ENCODE data around the gene SLIT3.
A peak's percentile ranks its signal among the peaks of the same experiment; 100 is the strongest.

SLIT3 gene

DNA sequence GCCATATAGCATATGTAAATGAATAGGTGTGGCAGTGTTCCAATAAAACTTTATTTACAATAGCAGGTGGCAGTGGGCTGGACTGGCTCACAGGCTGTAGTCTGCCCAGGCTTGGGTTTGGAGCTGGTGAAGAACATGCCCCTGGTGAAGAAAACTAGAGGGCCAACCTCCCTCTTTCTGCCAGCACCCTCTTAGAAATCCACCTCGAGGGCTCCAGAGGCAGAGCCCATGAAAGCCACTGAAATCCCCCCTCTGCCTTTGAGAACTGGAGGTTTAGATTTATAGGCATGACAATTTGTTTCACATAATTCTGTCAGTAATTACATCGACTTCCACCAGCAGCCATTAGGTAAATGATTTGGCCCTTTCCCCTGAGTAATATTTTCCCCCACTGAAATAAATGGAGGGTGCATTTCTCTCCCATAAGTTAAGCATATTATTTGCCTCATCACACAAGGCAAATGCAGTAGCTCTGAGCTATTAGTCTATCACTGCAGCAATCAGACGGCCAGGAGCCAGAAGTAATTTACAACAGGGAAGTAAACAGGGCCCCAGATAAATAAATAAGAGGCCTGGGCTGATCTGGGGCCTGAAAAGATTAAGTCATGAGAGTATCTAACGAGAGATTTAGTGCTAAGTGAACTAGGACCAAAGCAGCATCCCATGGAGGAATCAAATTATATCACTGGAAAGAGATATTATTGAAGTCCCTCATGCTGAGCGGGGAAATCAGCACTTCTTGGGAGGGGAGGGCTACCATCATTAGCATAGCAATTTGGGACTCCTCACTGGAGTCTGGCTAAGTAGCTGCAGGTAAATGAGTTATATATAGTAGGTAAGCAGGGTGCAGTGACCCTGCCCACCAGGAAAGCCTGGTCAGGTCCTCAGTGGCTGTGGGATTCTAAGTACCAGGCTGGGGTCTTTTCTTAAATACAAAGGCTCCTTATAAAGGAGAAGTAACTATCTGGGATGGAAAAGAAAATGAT, 123.9 kb downstream of the SLIT3 start:
- DNase-seq (ENCODE audit: extremely low spot score) = no peak
- POLR2A ChIA-PET = no interaction called here
- CTCF ChIA-PET = interaction anchor here (0.8 to 0.9 kb wide), 2 partner anchors 79 to 190 kb away, joined by 3 read pairs; no protein-coding TSS in a partner anchor
- TF ChIP-seq FOXK2 (IDR thresholded peaks at IDR 0.05) = no peak
- no peak for TF ChIP-seq FOXA1 (IDR thresholded peaks at IDR 0.05)
- TF ChIP-seq, protein P1, sequence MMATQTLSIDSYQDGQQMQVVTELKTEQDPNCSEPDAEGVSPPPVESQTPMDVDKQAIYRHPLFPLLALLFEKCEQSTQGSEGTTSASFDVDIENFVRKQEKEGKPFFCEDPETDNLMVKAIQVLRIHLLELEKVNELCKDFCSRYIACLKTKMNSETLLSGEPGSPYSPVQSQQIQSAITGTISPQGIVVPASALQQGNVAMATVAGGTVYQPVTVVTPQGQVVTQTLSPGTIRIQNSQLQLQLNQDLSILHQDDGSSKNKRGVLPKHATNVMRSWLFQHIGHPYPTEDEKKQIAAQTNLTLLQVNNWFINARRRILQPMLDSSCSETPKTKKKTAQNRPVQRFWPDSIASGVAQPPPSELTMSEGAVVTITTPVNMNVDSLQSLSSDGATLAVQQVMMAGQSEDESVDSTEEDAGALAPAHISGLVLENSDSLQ (IDR thresholded peaks at IDR 0.05) = peak; percentile 37
- no peak for TF ChIP-seq SP1 (IDR thresholded peaks at IDR 0.05)

DNA sequence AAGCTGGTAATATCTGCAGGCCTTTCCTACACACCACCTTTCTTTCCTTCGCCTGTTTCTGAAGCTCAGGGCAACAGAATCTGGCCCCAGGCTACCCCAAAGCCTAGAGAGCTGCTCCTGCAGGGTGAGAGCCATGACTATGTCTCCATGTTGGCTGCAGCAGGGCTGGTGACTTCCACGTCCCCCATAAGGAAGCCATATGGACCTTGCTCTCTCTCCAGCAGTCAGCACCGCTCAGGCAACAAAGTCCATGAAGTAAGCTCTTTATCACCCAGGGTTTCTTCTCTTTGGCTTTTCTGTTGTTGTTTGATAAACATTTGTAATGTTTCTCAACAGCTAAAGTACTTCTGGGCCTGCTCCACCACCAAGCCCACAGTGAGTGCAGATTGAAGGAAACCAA, 125.2 kb downstream of the SLIT3 start:
- ChIA-PET POLR2A (no interaction called here), CTCF (interaction anchor here (0.9 kb wide), 1 partner anchor 188 kb away, joined by 3 read pairs; no protein-coding TSS in a partner anchor)
- TF ChIP-seq FOXM1 (IDR thresholded peaks at IDR 0.05; ENCODE audit: borderline replicate concordance) (no peak), SP1 (IDR thresholded peaks at IDR 0.05) (no peak), BHLHE40 (IDR thresholded peaks at IDR 0.05; ENCODE audit: borderline replicate concordance) (no peak), FOXA1 (IDR thresholded peaks at IDR 0.05) (no peak), NFRKB (IDR thresholded peaks at IDR 0.05) (no peak), LEF1 (IDR thresholded peaks at IDR 0.05; ENCODE audit: borderline replicate concordance) (no peak), L3MBTL2 (conservative IDR thresholded peaks at IDR 0.05) (no peak), ELF4 (IDR thresholded peaks at IDR 0.05) (no peak), HDGF (IDR thresholded peaks at IDR 0.05; ENCODE audit: borderline replicate concordance) (no peak), FOXK2 (IDR thresholded peaks at IDR 0.05) (no peak), ZNF384 (IDR thresholded peaks at IDR 0.05) (no peak), ARNT (IDR thresholded peaks at IDR 0.05) (no peak), TARDBP (IDR thresholded peaks at IDR 0.05) (no peak), SUZ12 (IDR thresholded peaks at IDR 0.05) (no peak), CTBP1 (IDR thresholded peaks at IDR 0.05; ENCODE audit: borderline replicate concordance) (no peak)
- TF ChIP-seq, protein P1 (IDR thresholded peaks at IDR 0.05) = no peak
- no peak for DNase-seq (ENCODE audit: extremely low spot score)

DNA sequence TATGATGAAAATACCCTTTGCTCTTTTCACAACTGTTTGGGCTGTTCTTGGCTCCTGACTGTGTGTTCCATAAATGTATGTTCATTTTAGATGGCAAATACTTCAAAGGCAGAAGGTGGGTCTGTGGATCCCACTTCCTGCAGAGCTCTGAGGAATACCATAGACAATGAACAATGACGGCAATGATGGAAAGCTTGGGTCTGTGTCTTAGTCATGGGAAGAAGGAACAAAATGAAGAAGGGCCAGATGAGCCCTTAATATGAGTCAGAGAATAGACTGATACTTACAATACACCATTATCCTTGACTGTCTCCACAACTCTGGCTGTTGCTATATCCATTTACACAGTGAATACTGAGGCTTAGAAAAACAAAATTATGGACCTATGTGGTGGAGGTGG, 126.0 kb downstream of the SLIT3 start:
- POLR2A ChIA-PET = no interaction called here
- CTCF ChIA-PET = no interaction called here
- TF ChIP-seq HDGF (IDR thresholded peaks at IDR 0.05; ENCODE audit: borderline replicate concordance) (no peak), NFRKB (IDR thresholded peaks at IDR 0.05) (no peak), FOXM1 (IDR thresholded peaks at IDR 0.05; ENCODE audit: borderline replicate concordance) (no peak)
- no peak for DNase-seq (ENCODE audit: extremely low spot score)

DNA sequence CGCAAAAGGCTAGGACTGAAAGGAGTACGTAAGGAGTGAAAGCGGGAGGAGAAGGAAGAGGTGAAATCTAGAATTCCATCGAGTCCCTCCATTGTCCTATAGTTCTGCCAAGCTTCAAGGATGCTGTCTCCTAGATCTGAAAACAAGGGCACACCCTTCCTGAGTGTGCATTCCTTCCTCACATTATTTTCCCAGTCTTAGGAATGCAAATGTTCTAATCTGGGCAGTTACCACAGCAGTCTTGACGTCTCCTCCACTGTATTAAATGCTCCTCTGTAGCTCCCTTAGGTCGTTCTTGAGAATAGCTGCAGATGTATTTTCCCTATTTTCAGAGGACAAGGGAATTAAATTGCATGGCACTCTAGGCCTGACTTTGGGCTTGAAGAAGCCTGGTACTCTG, 127.6 kb downstream of the SLIT3 start:
- POLR2A ChIA-PET = no interaction called here
- no peak for DNase-seq (ENCODE audit: extremely low spot score)
- TF ChIP-seq FOXM1 (IDR thresholded peaks at IDR 0.05; ENCODE audit: borderline replicate concordance) = no peak
- no peak for TF ChIP-seq BHLHE40 (IDR thresholded peaks at IDR 0.05; ENCODE audit: borderline replicate concordance)
- TF ChIP-seq ARNT (IDR thresholded peaks at IDR 0.05) = no peak
- no peak for TF ChIP-seq ZNF384 (IDR thresholded peaks at IDR 0.05)
- TF ChIP-seq ELF4 (IDR thresholded peaks at IDR 0.05) = no peak
- TF ChIP-seq FOXK2 (IDR thresholded peaks at IDR 0.05) = no peak
- no peak for TF ChIP-seq FOXA1 (IDR thresholded peaks at IDR 0.05)
- no peak for TF ChIP-seq TARDBP (IDR thresholded peaks at IDR 0.05)
- no peak for TF ChIP-seq L3MBTL2 (conservative IDR thresholded peaks at IDR 0.05)
- TF ChIP-seq, protein P1 (IDR thresholded peaks at IDR 0.05) = no peak
- no peak for TF ChIP-seq LEF1 (IDR thresholded peaks at IDR 0.05; ENCODE audit: borderline replicate concordance)
- no peak for TF ChIP-seq NFRKB (IDR thresholded peaks at IDR 0.05)
- CTCF ChIA-PET = no interaction called here

DNA sequence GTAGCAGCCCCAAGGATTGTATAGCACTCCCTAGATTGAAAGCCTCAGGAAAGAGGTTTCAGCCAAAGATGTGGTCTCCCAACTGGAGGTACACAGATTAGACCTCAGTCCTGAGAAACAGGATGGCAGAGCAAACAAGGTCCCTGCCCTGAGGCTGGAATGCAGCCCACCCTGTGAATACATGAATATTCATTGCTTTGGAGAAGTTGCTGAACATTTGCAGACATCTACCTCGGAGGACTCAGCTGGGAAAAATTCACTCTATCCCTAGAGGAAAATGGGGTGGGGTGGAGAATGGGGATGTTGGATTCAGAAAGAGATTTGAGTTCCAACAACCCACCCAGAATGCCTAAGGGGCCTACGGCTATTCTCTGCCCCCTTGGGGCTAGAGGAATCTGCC, 129.4 kb downstream of the SLIT3 start:
- ChIA-PET CTCF (interaction anchor here (1.3 kb wide), 1 partner anchor 10 kb away, joined by 4 read pairs; no protein-coding TSS in a partner anchor), POLR2A (no interaction called here)
- DNase-seq (ENCODE audit: extremely low spot score) = no peak
- TF ChIP-seq FOXK2 (IDR thresholded peaks at IDR 0.05) = no peak
- no peak for TF ChIP-seq LEF1 (IDR thresholded peaks at IDR 0.05; ENCODE audit: borderline replicate concordance)
- TF ChIP-seq ARNT (IDR thresholded peaks at IDR 0.05) = no peak
- no peak for TF ChIP-seq SP1 (IDR thresholded peaks at IDR 0.05)
- no peak for TF ChIP-seq ELF4 (IDR thresholded peaks at IDR 0.05)
- TF ChIP-seq, protein P1 (IDR thresholded peaks at IDR 0.05) = no peak
- no peak for TF ChIP-seq NFRKB (IDR thresholded peaks at IDR 0.05)
- no peak for TF ChIP-seq TARDBP (IDR thresholded peaks at IDR 0.05)
- TF ChIP-seq CTBP1 (IDR thresholded peaks at IDR 0.05; ENCODE audit: borderline replicate concordance) = no peak
- no peak for TF ChIP-seq BHLHE40 (IDR thresholded peaks at IDR 0.05; ENCODE audit: borderline replicate concordance)

DNA sequence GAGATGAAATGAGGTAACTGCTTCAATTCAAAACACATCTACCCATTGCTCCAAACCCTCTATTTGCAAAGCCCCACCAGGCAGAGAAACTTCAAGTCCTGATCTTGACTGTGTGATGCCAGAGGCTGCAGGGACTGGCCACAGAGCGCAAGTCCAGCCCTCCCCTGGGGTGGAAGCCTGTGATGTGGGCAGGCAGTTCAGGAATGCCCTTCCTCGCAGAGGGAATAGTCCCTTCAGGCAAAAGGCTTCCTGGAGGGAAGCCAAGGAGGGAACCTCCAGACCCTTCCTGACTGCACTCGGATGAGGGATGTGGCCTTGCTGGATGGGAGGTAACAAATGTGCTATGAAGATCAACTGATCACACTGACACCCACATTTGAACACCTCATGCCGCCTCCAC, 131.2 kb downstream of the SLIT3 start:
- ChIA-PET CTCF (no interaction called here), POLR2A (no interaction called here)
- DNase-seq (ENCODE audit: extremely low spot score) = no peak
- TF ChIP-seq SUZ12 (IDR thresholded peaks at IDR 0.05) (no peak), ARNT (IDR thresholded peaks at IDR 0.05) (no peak), HDGF (IDR thresholded peaks at IDR 0.05; ENCODE audit: borderline replicate concordance) (no peak), ELF4 (IDR thresholded peaks at IDR 0.05) (no peak), ZNF384 (IDR thresholded peaks at IDR 0.05) (no peak), SP1 (IDR thresholded peaks at IDR 0.05) (no peak), FOXA1 (IDR thresholded peaks at IDR 0.05) (no peak), L3MBTL2 (conservative IDR thresholded peaks at IDR 0.05) (no peak), FOXM1 (IDR thresholded peaks at IDR 0.05; ENCODE audit: borderline replicate concordance) (no peak), TARDBP (IDR thresholded peaks at IDR 0.05) (no peak), LEF1 (IDR thresholded peaks at IDR 0.05; ENCODE audit: borderline replicate concordance) (no peak), CTBP1 (IDR thresholded peaks at IDR 0.05; ENCODE audit: borderline replicate concordance) (no peak), FOXK2 (IDR thresholded peaks at IDR 0.05) (no peak), NFRKB (IDR thresholded peaks at IDR 0.05) (no peak), BHLHE40 (IDR thresholded peaks at IDR 0.05; ENCODE audit: borderline replicate concordance) (no peak)
- TF ChIP-seq, protein P1 (IDR thresholded peaks at IDR 0.05) = no peak
